Measurements from ENCODE around the gene ECI1.

ECI1 gene, protein sequence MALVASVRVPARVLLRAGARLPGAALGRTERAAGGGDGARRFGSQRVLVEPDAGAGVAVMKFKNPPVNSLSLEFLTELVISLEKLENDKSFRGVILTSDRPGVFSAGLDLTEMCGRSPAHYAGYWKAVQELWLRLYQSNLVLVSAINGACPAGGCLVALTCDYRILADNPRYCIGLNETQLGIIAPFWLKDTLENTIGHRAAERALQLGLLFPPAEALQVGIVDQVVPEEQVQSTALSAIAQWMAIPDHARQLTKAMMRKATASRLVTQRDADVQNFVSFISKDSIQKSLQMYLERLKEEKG

GRCh38 chr16:2251296-2252111 is at the start of gene ECI1:
ECI1 (minus strand) TSS chr16:2251587; CDS start chr16:2251566, 21 bp downstream.
- DNase-seq (ENCODE audit: low read depth in 2 of 2): peak; percentile 52 to 61

DNA sequence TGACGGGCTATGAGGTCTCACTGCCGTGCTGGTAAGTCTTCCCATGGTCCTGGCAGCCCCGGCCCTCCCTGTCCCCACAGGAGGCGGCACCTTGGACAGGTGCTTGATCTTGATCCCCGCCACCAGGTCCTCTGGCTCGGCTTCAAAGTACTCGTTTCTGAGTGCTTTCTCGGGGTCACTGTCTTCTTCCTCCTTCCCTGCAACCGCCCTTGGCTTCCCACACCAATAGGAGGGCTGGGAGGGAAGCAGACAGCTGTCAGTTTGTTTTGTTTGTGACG is 48.5 kb upstream of the ECI1 start:
- no peak for DNase-seq (ENCODE audit: low read depth in 2 of 2)

GRCh38 chr16:2299121-2299914 is 47.9 kb upstream of the ECI1 start:
- no peak for DNase-seq (ENCODE audit: low read depth in 2 of 2)

DNA sequence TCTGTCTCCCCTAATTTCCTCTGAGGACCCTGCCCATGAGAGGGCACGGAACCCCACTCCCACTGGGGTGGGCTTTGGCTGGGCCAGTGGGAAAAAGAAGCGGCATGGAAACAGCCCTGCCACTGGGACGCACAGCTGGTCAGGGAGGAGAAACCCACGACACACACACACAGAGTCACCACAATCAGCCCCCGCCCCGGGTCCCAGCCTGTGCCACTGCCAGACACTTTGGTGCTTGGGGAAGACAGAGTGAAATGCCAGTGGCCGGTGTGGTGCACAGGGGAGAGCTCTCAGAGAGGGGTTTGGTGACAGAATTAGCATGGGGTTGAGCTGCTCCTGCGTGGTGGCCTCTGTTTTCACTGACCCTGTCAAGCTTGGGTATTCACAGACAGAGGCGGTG is 47.2 kb upstream of the ECI1 start:
- DNase-seq (ENCODE audit: low read depth in 2 of 2): no peak

GRCh38 chr16:2297506-2297860 is 46.1 kb upstream of the ECI1 start:
- no peak for DNase-seq (ENCODE audit: low read depth in 2 of 2)

DNA sequence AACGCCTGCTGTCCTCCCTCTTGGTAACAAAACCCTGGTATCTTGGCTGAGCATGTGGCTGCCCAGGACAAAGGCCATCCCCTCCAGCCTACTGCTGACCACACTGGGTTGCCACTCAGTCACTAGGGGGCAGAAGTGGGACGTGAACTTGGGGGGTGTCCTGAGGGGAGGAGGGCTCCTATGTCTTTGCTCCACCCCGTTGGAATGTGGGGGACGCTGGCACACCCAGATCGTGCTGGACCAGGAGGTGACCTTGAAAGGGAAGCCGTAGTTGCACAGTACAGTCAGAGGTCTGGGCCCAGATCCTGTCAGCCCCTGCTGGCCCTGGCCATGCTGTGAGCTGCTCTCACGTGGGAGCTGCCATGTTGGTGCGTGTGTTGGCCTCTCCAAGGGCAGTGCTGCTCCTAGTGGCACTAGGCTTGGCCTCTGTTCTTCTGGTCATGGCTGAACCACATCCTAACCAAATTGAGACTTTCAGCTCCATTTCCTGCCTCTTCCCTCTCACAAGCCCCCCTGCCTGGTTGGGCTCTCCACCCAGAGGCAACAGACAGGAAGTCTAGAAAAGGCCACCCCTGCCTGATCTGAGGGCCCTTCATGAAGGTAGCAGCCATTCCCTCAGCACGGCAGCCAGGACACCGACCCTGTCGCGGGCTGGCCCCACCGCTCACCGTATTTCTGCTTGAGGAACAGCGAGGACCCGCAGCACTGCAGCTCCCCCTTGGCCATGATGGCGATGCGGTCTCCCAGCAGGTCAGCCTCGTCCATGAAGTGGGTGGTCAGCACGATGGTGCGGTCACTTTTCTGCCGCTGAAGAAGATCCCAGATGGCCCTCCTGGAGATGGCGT is 45.5 kb upstream of the ECI1 start:
- no peak for DNase-seq (ENCODE audit: low read depth in 2 of 2)

DNA sequence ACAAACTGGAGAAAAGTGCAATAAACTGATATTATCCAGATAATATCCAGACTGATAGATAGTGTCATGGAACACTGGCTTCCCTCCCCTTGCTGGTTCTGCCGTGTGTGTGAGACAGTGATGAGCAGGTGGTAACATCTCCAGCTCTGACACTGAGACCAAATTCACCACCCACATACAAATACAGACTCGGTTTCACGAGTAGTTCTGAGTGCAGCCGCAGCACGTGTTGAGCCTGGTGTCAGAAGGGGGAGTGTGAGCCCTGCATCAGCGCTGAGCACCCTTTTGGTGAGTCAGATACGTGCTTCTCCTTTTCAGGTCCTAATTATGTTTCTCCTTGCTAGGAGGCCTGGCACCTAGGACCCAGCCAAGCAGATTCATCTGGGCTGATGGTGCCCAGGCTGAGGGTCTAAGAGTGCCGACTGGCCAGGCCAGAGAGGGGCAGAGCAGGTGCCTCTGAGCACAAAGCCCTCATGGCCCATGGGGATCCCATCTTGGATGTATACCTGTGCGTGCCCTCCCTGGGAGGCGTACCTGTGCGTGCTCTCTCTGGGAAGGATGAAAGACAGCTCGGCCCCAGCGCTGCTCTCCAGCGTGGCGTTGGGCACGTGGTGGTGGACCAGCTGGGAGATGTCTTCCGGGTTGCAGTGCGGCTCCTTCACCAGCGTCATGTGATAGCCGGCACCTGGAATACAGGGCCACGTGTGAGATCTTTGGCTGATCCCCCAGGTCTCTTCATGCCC is 43.8 kb upstream of the ECI1 start:
- DNase-seq (ENCODE audit: low read depth in 2 of 2): no peak

- no peak for DNase-seq (ENCODE audit: low read depth in 2 of 2)
Measured at GRCh38 chr16:2292221-2292620, 40.8 kb upstream of the ECI1 start.

- no peak for DNase-seq (ENCODE audit: low read depth in 2 of 2)
Measured at GRCh38 chr16:2289282-2289681, 37.9 kb upstream of the ECI1 start.

- no peak for DNase-seq (ENCODE audit: low read depth in 2 of 2)
Measured at GRCh38 chr16:2288726-2289125, 37.3 kb upstream of the ECI1 start.

GRCh38 chr16:2287916-2288547 is 36.6 kb upstream of the ECI1 start:
- DNase-seq (ENCODE audit: low read depth in 2 of 2): no peak

- no peak for DNase-seq (ENCODE audit: low read depth in 2 of 2)
Measured at GRCh38 chr16:2286550-2286949, 35.2 kb upstream of the ECI1 start.

DNA sequence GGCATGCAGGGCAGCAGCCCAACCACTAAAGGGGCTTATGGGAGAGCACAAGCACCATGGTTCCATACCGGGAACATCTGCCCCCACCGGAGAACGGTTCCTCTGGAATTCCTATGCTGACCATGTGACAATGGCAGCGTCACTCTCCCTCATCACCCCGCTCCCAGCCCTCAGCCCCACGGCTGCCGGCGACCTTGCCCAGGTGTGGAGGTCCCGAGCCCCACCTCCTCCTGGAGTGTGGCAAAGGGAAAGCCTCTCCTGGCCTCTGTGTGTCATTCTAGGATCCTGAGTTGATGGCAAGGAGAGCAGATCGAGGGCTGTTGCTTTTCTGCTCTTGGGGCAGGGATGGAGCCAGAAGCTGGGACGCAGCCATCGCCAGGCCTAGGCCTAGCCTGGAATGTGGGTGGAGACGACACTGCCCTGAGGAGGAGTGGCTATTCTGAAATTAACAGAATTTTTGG is 34.4 kb upstream of the ECI1 start:
- DNase-seq (ENCODE audit: low read depth in 2 of 2): no peak

DNA sequence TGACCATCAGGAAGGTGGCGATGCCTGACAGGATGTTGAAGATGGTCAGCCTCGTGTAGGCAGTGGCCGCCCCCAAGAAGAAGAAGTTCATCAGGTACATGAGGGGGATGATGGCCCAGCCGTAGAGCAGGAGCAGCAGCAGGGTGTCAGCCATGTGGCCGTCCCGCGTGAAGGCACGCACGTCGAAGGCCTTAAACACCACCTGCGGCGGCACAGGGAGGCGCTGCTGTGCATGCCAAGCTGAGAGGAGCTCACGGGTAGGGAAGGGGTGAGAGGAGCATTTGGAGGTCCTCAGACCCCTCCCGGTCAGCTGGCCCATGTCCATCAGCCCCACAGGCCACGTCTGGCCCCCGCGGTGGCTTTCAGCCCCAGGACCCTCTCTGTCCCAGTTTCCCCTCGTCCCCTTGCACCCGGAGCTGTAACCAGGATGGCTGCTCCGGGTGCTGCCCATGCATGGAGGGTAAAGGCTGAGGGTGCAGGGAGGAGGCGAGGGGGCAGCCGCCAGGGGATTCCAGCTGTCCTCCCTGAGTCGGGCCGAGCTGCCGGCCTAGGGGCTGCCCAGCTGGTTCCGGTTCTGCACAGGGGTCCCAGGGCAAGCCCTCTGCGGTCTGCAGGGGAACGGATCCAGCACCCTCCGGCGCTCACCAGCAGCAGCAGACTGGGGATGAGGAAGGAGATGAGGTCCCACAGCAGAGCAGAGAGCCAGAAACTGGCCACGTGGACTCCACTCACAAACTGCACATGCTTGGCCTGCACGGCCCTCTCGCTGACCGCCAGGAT is 33.6 kb upstream of the ECI1 start:
- DNase-seq (ENCODE audit: low read depth in 2 of 2): no peak

- DNase-seq (ENCODE audit: low read depth in 2 of 2): no peak
Measured at GRCh38 chr16:2284001-2284770, 32.8 kb upstream of the ECI1 start.

- no peak for DNase-seq (ENCODE audit: low read depth in 2 of 2)
Measured at GRCh38 chr16:2282866-2283555, 31.6 kb upstream of the ECI1 start.

DNA sequence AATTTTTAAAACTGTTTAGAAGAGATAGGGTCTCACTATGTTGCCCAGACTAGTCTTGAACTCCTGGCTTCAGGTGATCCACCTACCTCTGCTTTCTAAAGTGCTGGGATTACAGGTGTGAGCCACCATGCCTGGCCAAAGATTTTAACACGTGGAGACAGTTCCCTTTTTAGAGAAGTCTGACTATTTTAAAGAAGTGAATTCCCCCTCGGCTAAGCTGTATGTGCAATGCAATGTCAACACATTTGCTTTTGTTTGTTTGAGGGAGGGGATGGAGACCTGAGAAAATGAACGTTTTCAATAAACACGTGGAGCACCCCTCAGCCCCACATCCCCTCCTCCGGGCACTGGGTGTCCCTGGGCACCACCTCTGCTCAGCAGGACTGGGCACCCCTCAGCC is 30.9 kb upstream of the ECI1 start:
- DNase-seq (ENCODE audit: low read depth in 2 of 2): no peak

- no peak for DNase-seq (ENCODE audit: low read depth in 2 of 2)
Measured at GRCh38 chr16:2280981-2281542, 29.7 kb upstream of the ECI1 start.
